ENCODE data around the gene MYBL2. TPM values are rescaled to one million over a fixed set of nuclear protein-coding genes. Genes with fewer than 3 reads are reported as not detected.

Gene MYBL2
- total RNA-seq, 1 experiment from 2014 or later: 159 TPM

DNA sequence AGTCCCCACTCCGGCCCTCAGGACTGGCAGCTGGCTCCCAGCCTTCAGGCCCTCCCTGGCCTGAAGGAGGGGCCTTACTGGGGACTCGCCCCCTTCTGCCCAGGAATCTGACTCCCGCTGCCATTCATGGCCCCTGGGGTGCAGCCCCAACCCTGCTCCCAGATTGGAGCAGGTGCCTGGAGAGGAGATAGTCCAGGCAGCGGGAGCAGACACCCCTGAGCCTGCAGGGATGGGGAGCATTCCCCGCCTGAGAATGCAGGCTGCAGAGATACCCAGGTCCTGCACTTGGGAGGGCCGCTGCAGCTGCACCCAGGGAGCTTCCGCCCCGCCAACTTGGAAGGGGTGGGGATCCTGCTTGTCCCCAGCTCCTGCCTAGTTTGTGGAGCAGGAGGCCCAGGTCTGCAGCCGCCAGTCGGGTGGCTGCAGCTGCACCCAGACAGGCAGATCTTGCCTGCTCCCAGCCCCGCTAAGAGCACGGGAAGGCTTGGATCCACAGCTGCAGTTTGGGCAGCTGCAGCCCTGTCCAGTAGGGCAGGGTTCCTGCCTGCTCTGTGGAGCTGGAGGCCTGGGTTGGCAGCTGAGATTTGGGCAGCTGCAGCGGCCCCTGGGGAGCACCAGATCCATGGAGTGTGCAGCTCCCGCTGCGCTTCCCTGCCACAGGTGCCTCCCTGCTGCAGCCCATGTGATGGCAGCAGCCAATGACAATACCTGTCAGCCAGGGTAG is 54.7 kb downstream of the MYBL2 start:
- Histone ChIP-seq H3K18ac (ENCODE audit: insufficient read length, low read depth, low read length) (no peak overlapping the region), H2AFZ (ENCODE audit: low read length) (no peak overlapping the region), H3K27ac (ENCODE audit: insufficient read length, low read depth, low read length) (no peak overlapping the region), H2BK20ac (ENCODE audit: low read depth, low read length, poor library complexity, severe bottlenecking) (no peak overlapping the region), H3K4me1 (ENCODE audit: insufficient read depth, low read length) (no peaks in the 10 kb centered on the region), H3K27me3 (ENCODE audit: insufficient read depth, low read length) (no peaks in the 10 kb centered on the region), H3K23me2 (ENCODE audit: insufficient read length, low read depth, low read length, poor library complexity, severe bottlenecking) (no peaks in the 10 kb centered on the region), H3K9ac (ENCODE audit: extremely low read depth, insufficient read length, low read length) (no peak overlapping the region), H2AK5ac (ENCODE audit: insufficient read length, low read length) (no peak overlapping the region), H3K9me3 (ENCODE audit: control insufficient read depth, low read depth, low read length) (no peaks in the 10 kb centered on the region), H4K91ac (ENCODE audit: insufficient read length, low read depth, low read length) (no peak overlapping the region), H3K79me1 (ENCODE audit: insufficient read depth, low read depth, low read length, poor library complexity, severe bottlenecking) (no peaks in the 10 kb centered on the region), H2BK5ac (ENCODE audit: insufficient read length, low read length) (no peak overlapping the region), H3K23ac (ENCODE audit: insufficient read length, low read depth, low read length) (no peak overlapping the region), H2BK12ac (ENCODE audit: insufficient read length, low read depth, low read length) (no peak overlapping the region), H4K5ac (ENCODE audit: insufficient read length, low read depth, low read length) (no peak overlapping the region), H3K14ac (ENCODE audit: insufficient read depth, low read length) (0 out of 2 replicates have a peak overlapping the region, but pooled peaks have one; percentile 8), H3K79me2 (ENCODE audit: insufficient read depth, low read length) (no peaks in the 10 kb centered on the region), H3K56ac (ENCODE audit: insufficient read length, low read depth, low read length) (no peak overlapping the region), H2BK15ac (ENCODE audit: low read depth, low read length) (no peak overlapping the region), H3K4me2 (ENCODE audit: insufficient read depth, insufficient read length, low read length) (no peak overlapping the region), H2BK120ac (ENCODE audit: low read depth, low read length, poor library complexity, severe bottlenecking) (no peak overlapping the region), H4K20me1 (ENCODE audit: control insufficient read depth, insufficient read depth, insufficient read length) (no peaks in the 10 kb centered on the region), H3T11ph (ENCODE audit: low read length) (no peak overlapping the region), H4K8ac (replicated peaks; ENCODE audit: insufficient read length, low read depth, low read length) (no peak overlapping the region), H3K4ac (ENCODE audit: low read depth, low read length) (no peak overlapping the region)
- TF ChIP-seq, protein P1, sequence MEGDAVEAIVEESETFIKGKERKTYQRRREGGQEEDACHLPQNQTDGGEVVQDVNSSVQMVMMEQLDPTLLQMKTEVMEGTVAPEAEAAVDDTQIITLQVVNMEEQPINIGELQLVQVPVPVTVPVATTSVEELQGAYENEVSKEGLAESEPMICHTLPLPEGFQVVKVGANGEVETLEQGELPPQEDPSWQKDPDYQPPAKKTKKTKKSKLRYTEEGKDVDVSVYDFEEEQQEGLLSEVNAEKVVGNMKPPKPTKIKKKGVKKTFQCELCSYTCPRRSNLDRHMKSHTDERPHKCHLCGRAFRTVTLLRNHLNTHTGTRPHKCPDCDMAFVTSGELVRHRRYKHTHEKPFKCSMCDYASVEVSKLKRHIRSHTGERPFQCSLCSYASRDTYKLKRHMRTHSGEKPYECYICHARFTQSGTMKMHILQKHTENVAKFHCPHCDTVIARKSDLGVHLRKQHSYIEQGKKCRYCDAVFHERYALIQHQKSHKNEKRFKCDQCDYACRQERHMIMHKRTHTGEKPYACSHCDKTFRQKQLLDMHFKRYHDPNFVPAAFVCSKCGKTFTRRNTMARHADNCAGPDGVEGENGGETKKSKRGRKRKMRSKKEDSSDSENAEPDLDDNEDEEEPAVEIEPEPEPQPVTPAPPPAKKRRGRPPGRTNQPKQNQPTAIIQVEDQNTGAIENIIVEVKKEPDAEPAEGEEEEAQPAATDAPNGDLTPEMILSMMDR (conservative IDR thresholded peaks at IDR 0.05): no peak
- Mint-ChIP-seq H3K27me3 (ENCODE audit: low read depth) (peaks cover 3% of the 10 kb centered on the region), H3K9me3 (no peaks in the 10 kb centered on the region), H3K4me1 (peaks cover 8 to 14% of the 10 kb centered on the region in 2 experiments), H3K36me3 (ENCODE audit: insufficient read depth in 1 of 3, low read depth in 3 of 3) (peaks cover 13 to 15% (median 14%) of the 10 kb centered on the region in 3 experiments), H3K4me3 (no peak overlapping the region), H3K27ac (no peak overlapping the region)
- no CpG with 5 or more reads among the region's 15 CpGs for WGBS (ENCODE audit: extremely low coverage, insufficient read length, low lambda C conversion rate)
- peak; percentile 58 for DNase-seq

Data from H9 (cell line).